Thymus (tissue), 11 donors: Measurements from ENCODE around the gene LRRFIP1. TPM values are rescaled to one million over a fixed set of nuclear protein-coding genes. Genes with fewer than 3 reads are reported as not detected.

Experiments
- DNase-seq, 9 donors: peaks; one replicate each; pipeline ENCODE4 v3.0.0-alpha.2; 2013; ENCODE audit warnings: low spot score in 9 of 9, low read depth in 6 of 9, missing footprints in 1 of 9
- H3K27ac ChIP-seq, 2 donors: one replicate each; pipeline ENCODE4 v1.5.1; 2013; ENCODE audit warnings: control low read depth in 1 of 2, low read depth in 1 of 2, low read length in 1 of 2, mild to moderate bottlenecking in 1 of 2, moderate library complexity in 1 of 2
- H3K27me3 ChIP-seq, 2 donors: one replicate each; pipeline ENCODE4 v1.5.1; 2013; ENCODE audit warnings: low read length in 1 of 2; ENCODE audit not compliant: control insufficient read depth in 2 of 2, insufficient read depth in 1 of 2
- H3K36me3 ChIP-seq, 2 donors: one replicate each; pipeline ENCODE4 v1.5.1; 2013; ENCODE audit warnings: low read length in 1 of 2, mild to moderate bottlenecking in 1 of 2, moderate library complexity in 1 of 2; ENCODE audit not compliant: control insufficient read depth in 2 of 2, insufficient read depth in 2 of 2
- H3K4me1 ChIP-seq, 2 donors: one replicate each; pipeline ENCODE4 v1.5.1; 2013; ENCODE audit warnings: low read length in 2 of 2; ENCODE audit not compliant: control insufficient read depth in 2 of 2, insufficient read depth in 2 of 2
- H3K4me3 ChIP-seq, 2 donors: one replicate each; pipeline ENCODE4 v1.5.1; 2013; ENCODE audit warnings: low read length in 2 of 2, control low read depth in 1 of 2, mild to moderate bottlenecking in 1 of 2
- H3K9me3 ChIP-seq, 2 donors: one replicate each; pipeline ENCODE4 v1.5.1; 2013; ENCODE audit warnings: low read length in 1 of 2, mild to moderate bottlenecking in 1 of 2; ENCODE audit not compliant: control insufficient read depth in 2 of 2, insufficient read depth in 1 of 2
- WGBS: extraction: QIAGEN DNeasy Blood & Tissue Kit; methylation state at CpG from one replicate; pipeline ENCODE4 v1.1.7; 2013; 5-methylcytosine and 5-hydroxymethylcytosine counted together
- polyA plus RNA-seq: library from polyadenylated mRNA; stranded (reverse); fragments of 200-250 nt; gene quantifications from one replicate; pipeline ENCODE4 v1.2.3, GENCODE V29; 2013
- total RNA-seq: library from RNA; stranded (reverse); fragments of 120-200 nt; gene quantifications from one replicate; pipeline ENCODE4 v1.2.4, GENCODE V29; 2013
- donor health status: healthy.

Gene LRRFIP1
- total and polyA plus RNA-seq, 2 donors, result 31.0 to 62.6 TPM

- Histone ChIP-seq H3K27ac (peak overlapping the region; percentile 75 to 84), H3K9me3 (peaks cover 0 to 2% of the 10 kb centered on the region in 2 donors), H3K4me3 (no peak overlapping the region), H3K4me1 (peaks cover 74 to 91% of the 10 kb centered on the region in 2 donors), H3K36me3 (no peaks in the 10 kb centered on the region), H3K27me3 (no peaks in the 10 kb centered on the region)
- peak in 2 of 9 donors; percentile 41 to 63 for DNase-seq
- WGBS, result 23% methylated on average over 13 of the region's 13 CpGs
Measured at GRCh38 chr2:237700512-237701032, 73.2 kb downstream of the LRRFIP1 start.

- Histone ChIP-seq H3K27me3 (no peaks in the 10 kb centered on the region), H3K9me3 (peaks cover under 1 to 2% of the 10 kb centered on the region in 2 donors), H3K4me1 (peaks cover 71 to 84% of the 10 kb centered on the region in 2 donors), H3K36me3 (no peaks in the 10 kb centered on the region), H3K27ac (peak overlapping the region; percentile 75 to 84), H3K4me3 (no peak overlapping the region)
- WGBS, result 72% methylated on average over 17 of the region's 17 CpGs
- no peak for DNase-seq
Measured at GRCh38 chr2:237701033-237701858, 73.9 kb downstream of the LRRFIP1 start.

- H3K9me3 ChIP-seq, result peaks cover 1 to 2% of the 10 kb centered on the region in 2 donors
- peak overlapping the region; percentile 55 to 84 for H3K27ac ChIP-seq
- H3K36me3 ChIP-seq, result no peaks in the 10 kb centered on the region
- H3K4me3 ChIP-seq, result no peak overlapping the region
- WGBS, result 60% methylated on average over 10 of the region's 10 CpGs
- no peaks in the 10 kb centered on the region for H3K27me3 ChIP-seq
- H3K4me1 ChIP-seq, result peaks cover 65 to 77% of the 10 kb centered on the region in 2 donors
- DNase-seq, result no peak
Measured at GRCh38 chr2:237701859-237702390, 74.5 kb downstream of the LRRFIP1 start.

- H3K27ac ChIP-seq, result peak overlapping the region; percentile 1 to 81
- no peak overlapping the region for H3K4me3 ChIP-seq
- H3K36me3 ChIP-seq, result no peaks in the 10 kb centered on the region
- no peaks in the 10 kb centered on the region for H3K27me3 ChIP-seq
- no peak for DNase-seq
- 18% methylated on average over 17 of the region's 17 CpGs for WGBS
- H3K9me3 ChIP-seq, result peaks cover 1 to 2% of the 10 kb centered on the region in 2 donors
- peaks cover 57 to 69% of the 10 kb centered on the region in 2 donors for H3K4me1 ChIP-seq
Measured at GRCh38 chr2:237702441-237703391, 75.3 kb downstream of the LRRFIP1 start.

- no peaks in the 10 kb centered on the region for H3K27me3 ChIP-seq
- no peak overlapping the region for H3K4me3 ChIP-seq
- 87% methylated on average over 15 of the region's 15 CpGs for whole genome bisulfite sequencing
- no peak overlapping the region for H3K27ac ChIP-seq
- peaks cover 41 to 50% of the 10 kb centered on the region in 2 donors for H3K4me1 ChIP-seq
- no peak for DNase-seq
- peaks cover 0 to 1% of the 10 kb centered on the region in 2 donors for H3K9me3 ChIP-seq
- peaks cover 8 to 18% of the 10 kb centered on the region in 2 donors for H3K36me3 ChIP-seq
Measured at GRCh38 chr2:237704501-237705434, 77.4 kb downstream of the LRRFIP1 start.

GRCh38 chr2:237706257-237706656 lies 78.9 kb downstream of the LRRFIP1 start:
- Histone ChIP-seq H3K36me3 (peaks cover 14 to 24% of the 10 kb centered on the region in 2 donors), H3K27me3 (no peaks in the 10 kb centered on the region), H3K4me1 (peaks cover 26 to 35% of the 10 kb centered on the region in 2 donors), H3K4me3 (no peak overlapping the region), H3K9me3 (peaks cover 0 to 1% of the 10 kb centered on the region in 2 donors), H3K27ac (no peak overlapping the region)
- DNase-seq, result no peak
- 97% methylated on average over 5 of the region's 5 CpGs for WGBS

GRCh38 chr2:237708065-237708398 lies 80.6 kb downstream of the LRRFIP1 start:
- Histone ChIP-seq H3K4me1 (peaks cover 9 to 18% of the 10 kb centered on the region in 2 donors), H3K4me3 (no peak overlapping the region), H3K27me3 (no peaks in the 10 kb centered on the region), H3K36me3 (peaks cover 20 to 33% of the 10 kb centered on the region in 2 donors), H3K9me3 (peaks cover 0 to 1% of the 10 kb centered on the region in 2 donors), H3K27ac (peak overlapping the region in 1 of 2 donors; percentile 10)
- no peak for DNase-seq
- WGBS, result 96% methylated on average over 3 of the region's 3 CpGs

GRCh38 chr2:237708491-237708890 lies 81.1 kb downstream of the LRRFIP1 start:
- no peak overlapping the region for H3K4me3 ChIP-seq
- H3K36me3 ChIP-seq, result peaks cover 20 to 33% of the 10 kb centered on the region in 2 donors
- peaks cover 0 to 1% of the 10 kb centered on the region in 2 donors for H3K9me3 ChIP-seq
- peaks cover 4 to 13% of the 10 kb centered on the region in 2 donors for H3K4me1 ChIP-seq
- H3K27ac ChIP-seq, result no peak overlapping the region
- 98% methylated on average over 27 of the region's 27 CpGs for WGBS
- no peak for DNase-seq
- H3K27me3 ChIP-seq, result no peaks in the 10 kb centered on the region
